HuH-7.5 (cell line): ENCODE results near the gene SHISAL2A.
A peak's percentile ranks its signal among the peaks of the same experiment; 100 is the strongest.
"Not testable (repeated sequence)": the region's sequence is repeated elsewhere in the genome, so short reads cannot be mapped to it uniquely, and the experiment has no call there.

Experiments
- DNase-seq: peaks from one replicate; pipeline ENCODE4 v3.0.0; 2011; ENCODE audit warnings: low spot score

The SHISAL2A gene

GRCh38 chr1:52684545-52684944 lies 51.6 kb downstream of the SHISAL2A start:
- no peak for DNase-seq

GRCh38 chr1:52686261-52686751 lies 53.3 kb downstream of the SHISAL2A start:
- DNase-seq = peak; percentile 53

- no peak for DNase-seq
Observed at GRCh38 chr1:52686830-52687229, 53.9 kb downstream of the SHISAL2A start.

GRCh38 chr1:52691821-52692220 lies 58.9 kb downstream of the SHISAL2A start:
- no peak for DNase-seq

- DNase-seq = no peak
Observed at GRCh38 chr1:52692697-52693096, 59.7 kb downstream of the SHISAL2A start.

- DNase-seq = not testable (repeated sequence)
Observed at GRCh38 chr1:52693351-52693750, 60.4 kb downstream of the SHISAL2A start.

GRCh38 chr1:52693843-52694242 lies 60.9 kb downstream of the SHISAL2A start:
- no peak for DNase-seq

- no peak for DNase-seq
Observed at GRCh38 chr1:52695627-52696026, 62.7 kb downstream of the SHISAL2A start.

- peak; percentile 69 for DNase-seq
Observed at GRCh38 chr1:52697795-52698674, 65.1 kb downstream of the SHISAL2A start, which contains the start of gene COA7. COA7 (minus strand) TSS chr1:52698347; CDS start chr1:52698326, 21 bp downstream.

- DNase-seq = peak; percentile 76
Observed at GRCh38 chr1:52702886-52703787, 70.2 kb downstream of the SHISAL2A start.

- no peak for DNase-seq
Observed at GRCh38 chr1:52706136-52706670, 73.2 kb downstream of the SHISAL2A start.
